AG09309 (cell line): ENCODE measurements around the gene TEKT2.

ENCODE experiments used
- DNase-seq: peaks from one replicate; pipeline ENCODE4 v3.0.0-alpha.2; 2010; ENCODE audit warnings: low read depth
- H3K4me3 ChIP-seq: 2 replicates; pipeline ENCODE4 v1.5.1; 2011; ENCODE audit warnings: mild to moderate bottlenecking, low read depth, low read length, moderate library complexity; ENCODE audit not compliant: control insufficient read depth
- CTCF ChIP-seq: IDR thresholded peaks from 2 replicates; pipeline ENCODE4 v1.5.1; 2011; ENCODE audit warnings: mild to moderate bottlenecking, low read depth, low read length, inconsistent platforms; ENCODE audit not compliant: insufficient read depth, control insufficient read depth; ENCODE audit errors: missing control alignments

TEKT2 gene

GRCh38 chr1:36080801-36081200, 3.1 kb upstream of the TEKT2 start:
- no peak overlapping the region for H3K4me3 ChIP-seq
- TF ChIP-seq CTCF = no peak
- DNase-seq = no peak

- TF ChIP-seq CTCF = no peak
- no peak for DNase-seq
- H3K4me3 ChIP-seq = no peak overlapping the region
Observed at GRCh38 chr1:36081926-36082485, 1.9 kb upstream of the TEKT2 start.

GRCh38 chr1:36083219-36083618, 675 bp upstream of the TEKT2 start:
- TF ChIP-seq CTCF = no peak
- no peak overlapping the region for H3K4me3 ChIP-seq
- no peak for DNase-seq

GRCh38 chr1:36084497-36085115, 712 bp downstream of the TEKT2 start:
- DNase-seq = no peak
- H3K4me3 ChIP-seq = peak overlapping the region; percentile 58
- TF ChIP-seq CTCF = no peak

- H3K4me3 ChIP-seq = no peak overlapping the region
- DNase-seq = no peak
- TF ChIP-seq CTCF = no peak
Observed at GRCh38 chr1:36085126-36085525, 1.2 kb downstream of the TEKT2 start.

GRCh38 chr1:36085686-36086526, 2.0 kb downstream of the TEKT2 start:
- H3K4me3 ChIP-seq = no peak overlapping the region
- no peak for TF ChIP-seq CTCF
- no peak for DNase-seq
